AG20443 (cell line): ENCODE measurements around the gene SVEP1.

Experiments used
- DNase-seq: peaks from one replicate; pipeline ENCODE4 v3.0.0; 2012; ENCODE audit warnings: low spot score, mixed read lengths

Gene SVEP1

GRCh38 chr9:110521206-110521605 is 58.3 kb downstream of the SVEP1 start:
- no peak for DNase-seq

- DNase-seq, result peak; percentile 40
These were observed 59.3 kb downstream of the SVEP1 start for GRCh38 chr9:110520120-110520701.

- no peak for DNase-seq
These were observed 62.1 kb downstream of the SVEP1 start for GRCh38 chr9:110517483-110517882.

GRCh38 chr9:110514897-110515296 is 64.6 kb downstream of the SVEP1 start:
- DNase-seq, result no peak

- no peak for DNase-seq
These were observed 66.7 kb downstream of the SVEP1 start for GRCh38 chr9:110512817-110513216.

GRCh38 chr9:110509792-110510191 is 69.7 kb downstream of the SVEP1 start:
- DNase-seq, result no peak

GRCh38 chr9:110502842-110503241 is 76.7 kb downstream of the SVEP1 start:
- no peak for DNase-seq

GRCh38 chr9:110499608-110500007 is 79.9 kb downstream of the SVEP1 start:
- no peak for DNase-seq

- no peak for DNase-seq
These were observed 92.3 kb downstream of the SVEP1 start for GRCh38 chr9:110487196-110487595.

GRCh38 chr9:110486218-110486617 is 93.3 kb downstream of the SVEP1 start:
- DNase-seq, result no peak

- no peak for DNase-seq
These were observed 100.1 kb downstream of the SVEP1 start for GRCh38 chr9:110479481-110479880.

- DNase-seq, result no peak
These were observed 103.3 kb downstream of the SVEP1 start for GRCh38 chr9:110476251-110476650.

- DNase-seq, result no peak
These were observed 107.4 kb downstream of the SVEP1 start for GRCh38 chr9:110472111-110472510.

- DNase-seq, result no peak
These were observed 110.6 kb downstream of the SVEP1 start for GRCh38 chr9:110468950-110469349.

GRCh38 chr9:110465190-110465589 is 114.4 kb downstream of the SVEP1 start:
- DNase-seq, result no peak

- no peak for DNase-seq
These were observed 115.2 kb downstream of the SVEP1 start for GRCh38 chr9:110464321-110464720.

GRCh38 chr9:110463499-110463898 is 116.0 kb downstream of the SVEP1 start:
- DNase-seq, result no peak

- no peak for DNase-seq
These were observed 122.3 kb downstream of the SVEP1 start for GRCh38 chr9:110457245-110457644.

- DNase-seq, result no peak
These were observed 122.9 kb downstream of the SVEP1 start for GRCh38 chr9:110456681-110457080.

- DNase-seq, result no peak
These were observed 123.7 kb downstream of the SVEP1 start for GRCh38 chr9:110455860-110456259.

- DNase-seq, result no peak
These were observed 127.2 kb downstream of the SVEP1 start for GRCh38 chr9:110452227-110452801.

GRCh38 chr9:110451726-110452125 is 127.8 kb downstream of the SVEP1 start:
- no peak for DNase-seq

- DNase-seq, result no peak
These were observed 132.1 kb downstream of the SVEP1 start for GRCh38 chr9:110447476-110447875.

- no peak for DNase-seq
These were observed 133.4 kb downstream of the SVEP1 start for GRCh38 chr9:110446171-110446570.
